SK-N-SH (cell line): ENCODE data around the gene ATE1. TPM values are rescaled to one million over a fixed set of nuclear protein-coding genes. Genes with fewer than 3 reads are reported as not detected.
A peak's percentile ranks its signal among the peaks of the same experiment; 100 is the strongest.

Experiments used
- CTCF ChIA-PET: fragments of 300-600, 350-600 bp; formaldehyde crosslinking; extraction: SDS; loops from one replicate; lab custom pipeline; 2021; lab: Yijun Ruan, JAX
- POLR2A ChIA-PET: fragments of 350-600 bp; sonication (Branson Sonifier 250); formaldehyde crosslinking; extraction: SDS; loops from one replicate; lab custom pipeline; 2020; ENCODE audit warnings: antibody characterized with exemption, inconsistent platforms; lab: Yijun Ruan, JAX
- DNase-seq: peaks from one replicate; pipeline ENCODE4 v3.0.0; 2012
- H2AFZ ChIP-seq: fragments of 200-600 bp; sonication (generic); 2 replicates; pipeline ENCODE4 v1.8.1; 2016; ENCODE audit warnings: antibody characterized with exemption, mild to moderate bottlenecking, low read depth
- H3F3A ChIP-seq: fragments of 200-600 bp; sonication (generic); replicated peaks from 2 replicates; pipeline ENCODE3; 2016; ENCODE audit warnings: antibody characterized with exemption, mild to moderate bottlenecking; ENCODE audit not compliant: insufficient read depth
- H3K27ac ChIP-seq, 2 experiments: fragments of 200-500 bp in 1 of 2; fragments of 200-600 bp in 1 of 2; sonication (Bioruptor generic) in 1 of 2; sonication (generic), shearing (Covaris generic) in 1 of 2; 2 replicates each; pipeline versions ENCODE4 v1.5.1 to v1.6.1; 2014 to 2016; ENCODE audit warnings: low read depth in 2 of 2, inconsistent platforms in 1 of 2, low read length in 1 of 2, mild to moderate bottlenecking in 1 of 2, mixed read lengths in 1 of 2
- H3K27me3 ChIP-seq: fragments of 200-600 bp; sonication (generic), shearing (Covaris generic); 2 replicates; pipeline ENCODE4 v1.6.1; 2016; ENCODE audit warnings: mixed run types; ENCODE audit not compliant: insufficient read depth
- H3K36me3 ChIP-seq, 2 experiments: fragments of 200-500 bp in 1 of 2; fragments of 200-600 bp in 1 of 2; sonication (Bioruptor generic) in 1 of 2; sonication (generic) in 1 of 2; replicated peaks in 1 of 2; 2 replicates each; pipeline versions ENCODE3 to v1.5.1; 2014 to 2016; ENCODE audit warnings: low read length in 1 of 2, mild to moderate bottlenecking in 1 of 2; ENCODE audit not compliant: insufficient read depth in 2 of 2, control insufficient read depth in 1 of 2
- H3K4me1 ChIP-seq, 2 experiments: fragments of 200-500 bp in 1 of 2; fragments of 200-600 bp in 1 of 2; sonication (Bioruptor generic) in 1 of 2; sonication (generic), shearing (Covaris generic) in 1 of 2; 2 replicates each; pipeline versions ENCODE4 v1.5.1 to v1.6.1; 2014 to 2016; ENCODE audit warnings: low read depth in 1 of 2, low read length in 1 of 2, mixed run types in 1 of 2; ENCODE audit not compliant: insufficient read depth in 2 of 2, control insufficient read depth in 1 of 2
- H3K4me2 ChIP-seq: fragments of 200-600 bp; sonication (generic), shearing (Covaris generic); 2 replicates; pipeline ENCODE4 v1.6.1; 2017; ENCODE audit warnings: mixed run types
- H3K4me3 ChIP-seq, 2 experiments: fragments of 200-500 bp in 1 of 2; fragments of 200-600 bp in 1 of 2; sonication (Bioruptor generic) in 1 of 2; sonication (generic), shearing (Covaris generic) in 1 of 2; 2 replicates each; pipeline versions ENCODE4 v1.5.1 to v1.8.1; 2014 to 2016; ENCODE audit warnings: low read depth in 2 of 2, inconsistent platforms in 1 of 2, low read length in 1 of 2, mild to moderate bottlenecking in 1 of 2, mixed read lengths in 1 of 2, moderate library complexity in 1 of 2
- H3K79me2 ChIP-seq: fragments of 200-600 bp; sonication (generic); 2 replicates; pipeline ENCODE4 v1.8.1; 2017; ENCODE audit warnings: mild to moderate bottlenecking; ENCODE audit not compliant: insufficient read depth
- H3K9ac ChIP-seq: fragments of 200-600 bp; sonication (generic); 2 replicates; pipeline ENCODE4 v1.6.1; 2017; ENCODE audit warnings: mixed run types
- H3K9me2 ChIP-seq: fragments of 200-600 bp; sonication (generic); 2 replicates; pipeline ENCODE4 v1.6.1; 2017; ENCODE audit warnings: mixed run types
- H3K9me3 ChIP-seq: fragments of 200-600 bp; sonication (generic); 2 replicates; pipeline ENCODE4 v1.6.1; 2017; ENCODE audit warnings: mixed run types, mild to moderate bottlenecking, moderate library complexity
- H4K20me1 ChIP-seq: fragments of 200-600 bp; sonication (generic); 2 replicates; pipeline ENCODE4 v1.6.1; 2017; ENCODE audit warnings: mild to moderate bottlenecking, mixed run types; ENCODE audit not compliant: insufficient read depth
- CHD2 ChIP-seq: fragments of 150-350 bp; IDR thresholded peaks from 2 replicates; pipeline ENCODE4 v1.6.1; 2018; ENCODE audit warnings: low read length; ENCODE audit not compliant: partially characterized antibody
- CTCF ChIP-seq: fragments of 200-600 bp; sonication (generic); IDR thresholded peaks from 2 replicates; pipeline ENCODE4 v1.6.1; 2017; ENCODE audit warnings: antibody characterized with exemption, mild to moderate bottlenecking, moderate library complexity
- ELF1 ChIP-seq: IDR thresholded peaks from 2 replicates; pipeline ENCODE4 v1.4.0; 2012
- EP300 ChIP-seq, 2 experiments: IDR thresholded peaks; 2 replicates each; pipeline versions ENCODE4 v1.4.0 to v1.6.1; 2012; ENCODE audit warnings: borderline replicate concordance in 1 of 2, low read depth in 1 of 2, low read length in 1 of 2
- EZH2phosphoT487 ChIP-seq: fragments of 200-600 bp; sonication (generic); IDR thresholded peaks from 2 replicates; pipeline ENCODE4 v1.6.1; 2017; ENCODE audit warnings: low read depth, mixed run types, mild to moderate bottlenecking, antibody characterized with exemption, moderate library complexity, borderline replicate concordance
- FOXJ3 ChIP-seq: sonication (generic); formaldehyde crosslinking; IDR thresholded peaks from 2 replicates; pipeline ENCODE4 v1.5.1; 2020; ENCODE audit warnings: mild to moderate bottlenecking, missing genetic modification reagents
- GATA2 ChIP-seq: sonication (generic); formaldehyde crosslinking; IDR thresholded peaks from 2 replicates; pipeline ENCODE4 v1.5.0; 2020; ENCODE audit warnings: mild to moderate bottlenecking, missing genetic modification reagents
- MEF2A ChIP-seq: IDR thresholded peaks from 2 replicates; pipeline ENCODE4 v1.4.0; 2012; ENCODE audit warnings: low read depth, borderline replicate concordance
- NRF1 ChIP-seq: IDR thresholded peaks from 2 replicates; pipeline ENCODE4 v1.6.1; 2012; ENCODE audit warnings: low read depth, mild to moderate bottlenecking, low read length
- PBX3 ChIP-seq: IDR thresholded peaks from 2 replicates; pipeline ENCODE4; 2012
- RFX5 ChIP-seq: IDR thresholded peaks from 2 replicates; pipeline ENCODE4 v1.6.1; 2012; ENCODE audit warnings: mild to moderate bottlenecking, improper control_type of control experiment, low read length
- RXRA ChIP-seq: IDR thresholded peaks from 2 replicates; pipeline ENCODE4 v1.4.0; 2012; ENCODE audit warnings: low read depth, mild to moderate bottlenecking, borderline replicate concordance
- SMC3 ChIP-seq: IDR thresholded peaks from 2 replicates; pipeline ENCODE4 v1.6.1; 2012; ENCODE audit warnings: low read depth, low read length, improper control_type of control experiment
- TAF1 ChIP-seq: IDR thresholded peaks from 2 replicates; pipeline ENCODE4 v1.6.1; 2012; ENCODE audit warnings: low read depth, mild to moderate bottlenecking, low read length, moderate library complexity, borderline replicate concordance
- USF1 ChIP-seq: IDR thresholded peaks from 2 replicates; pipeline ENCODE4 v1.4.0; 2012; ENCODE audit warnings: low read depth, borderline replicate concordance
- WGBS: methylation state at CpG from one replicate; pipeline ENCODE4 v1.1.6; 2017; ENCODE audit warnings: low lambda C conversion rate; 5-methylcytosine and 5-hydroxymethylcytosine counted together
- polyA plus RNA-seq, 3 experiments: library from polyadenylated mRNA; depleted of rRNA; stranded (reverse); fragments of >200 nt; gene quantifications; 2 replicates each; pipeline ENCODE4 v1.2.3, GENCODE V29; 2012
- TF ChIP-seq, protein P1 (sequence below): fragments of 150-350 bp; IDR thresholded peaks from 2 replicates; pipeline ENCODE4 v1.6.1; 2016; ENCODE audit warnings: mild to moderate bottlenecking, low read depth, low read length
- TF ChIP-seq, protein P2 (sequence below): IDR thresholded peaks from 2 replicates; pipeline ENCODE4 v1.4.0; 2012; ENCODE audit warnings: low read depth
- TF ChIP-seq, protein P3 (sequence below): IDR thresholded peaks from 2 replicates; pipeline ENCODE4 v1.4.0; 2012; ENCODE audit warnings: low read depth, borderline replicate concordance

The ATE1 gene
- polyA plus RNA-seq, 1 of the 3 experiments (the other 2 are of a cell fraction): 6.3 TPM

GRCh38 chr10:121695731-121696464 is 231.9 kb downstream of the ATE1 start (continued):
- TF ChIP-seq NRF1 (no peak), PBX3 (no peak), SMC3 (no peak), EZH2phosphoT487 (no peak), CHD2 (no peak), EP300 (IDR thresholded peaks at IDR 0.05; ENCODE audit: borderline replicate concordance in 1 of 2, low read depth in 1 of 2, low read length in 1 of 2) (no peak)
- TF ChIP-seq, protein P1, sequence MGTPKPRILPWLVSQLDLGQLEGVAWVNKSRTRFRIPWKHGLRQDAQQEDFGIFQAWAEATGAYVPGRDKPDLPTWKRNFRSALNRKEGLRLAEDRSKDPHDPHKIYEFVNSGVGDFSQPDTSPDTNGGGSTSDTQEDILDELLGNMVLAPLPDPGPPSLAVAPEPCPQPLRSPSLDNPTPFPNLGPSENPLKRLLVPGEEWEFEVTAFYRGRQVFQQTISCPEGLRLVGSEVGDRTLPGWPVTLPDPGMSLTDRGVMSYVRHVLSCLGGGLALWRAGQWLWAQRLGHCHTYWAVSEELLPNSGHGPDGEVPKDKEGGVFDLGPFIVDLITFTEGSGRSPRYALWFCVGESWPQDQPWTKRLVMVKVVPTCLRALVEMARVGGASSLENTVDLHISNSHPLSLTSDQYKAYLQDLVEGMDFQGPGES: no peak
- TF ChIP-seq, protein P2, sequence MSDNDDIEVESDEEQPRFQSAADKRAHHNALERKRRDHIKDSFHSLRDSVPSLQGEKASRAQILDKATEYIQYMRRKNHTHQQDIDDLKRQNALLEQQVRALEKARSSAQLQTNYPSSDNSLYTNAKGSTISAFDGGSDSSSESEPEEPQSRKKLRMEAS: no peak

- WGBS: 39% methylated on average over 8 of the region's 8 CpGs
- H3K79me2 ChIP-seq: no peaks in the 10 kb centered on the region
- no peak overlapping the region for H2AFZ ChIP-seq
- ChIA-PET CTCF (interaction anchor here (0.7 to 5.4 kb wide), 10 partner anchors 10 to 1327 kb away, joined by 3 to 23 read pairs (median 8); no protein-coding TSS in a partner anchor), POLR2A (interaction anchor here (1.7 kb wide), 1 partner anchor 26 kb away, joined by 7 read pairs; no protein-coding TSS in a partner anchor)
- H3K27ac ChIP-seq: peak overlapping the region in 1 of 2 experiments; percentile 56; a peak in 2 of 4 replicates
- H3K4me3 ChIP-seq: no peak overlapping the region
- no peaks in the 10 kb centered on the region for H4K20me1 ChIP-seq
- H3K4me2 ChIP-seq: no peak overlapping the region
- H3K9me2 ChIP-seq: no peaks in the 10 kb centered on the region
- H3K4me1 ChIP-seq: peaks cover 0 to 25% of the 10 kb centered on the region in 2 experiments; a peak in 2 of 4 replicates
- DNase-seq: peak; percentile 68
- no peak overlapping the region for H3K9ac ChIP-seq
- H3K27me3 ChIP-seq: no peaks in the 10 kb centered on the region
- H3K36me3 ChIP-seq: no peaks in the 10 kb centered on the region
- H3K9me3 ChIP-seq: no peaks in the 10 kb centered on the region
- H3F3A ChIP-seq: no peaks in the 10 kb centered on the region
- TF ChIP-seq RXRA (no peak), TAF1 (no peak), MEF2A (no peak), CTCF (no peak), GATA2 (peak; percentile 99), EP300 (IDR thresholded peaks at IDR 0.05; ENCODE audit: borderline replicate concordance in 1 of 2, low read depth in 1 of 2, low read length in 1 of 2) (peak in 1 of 2 experiments; percentile 82; a peak in 2 of 4 replicates), CHD2 (peak; percentile 61), FOXJ3 (CRISPR knock-in tag) (peak; percentile 82; the same call in 1 of the 2 replicates), RFX5 (no peak), ELF1 (no peak), USF1 (no peak), SMC3 (no peak)
- TF ChIP-seq, protein P3, sequence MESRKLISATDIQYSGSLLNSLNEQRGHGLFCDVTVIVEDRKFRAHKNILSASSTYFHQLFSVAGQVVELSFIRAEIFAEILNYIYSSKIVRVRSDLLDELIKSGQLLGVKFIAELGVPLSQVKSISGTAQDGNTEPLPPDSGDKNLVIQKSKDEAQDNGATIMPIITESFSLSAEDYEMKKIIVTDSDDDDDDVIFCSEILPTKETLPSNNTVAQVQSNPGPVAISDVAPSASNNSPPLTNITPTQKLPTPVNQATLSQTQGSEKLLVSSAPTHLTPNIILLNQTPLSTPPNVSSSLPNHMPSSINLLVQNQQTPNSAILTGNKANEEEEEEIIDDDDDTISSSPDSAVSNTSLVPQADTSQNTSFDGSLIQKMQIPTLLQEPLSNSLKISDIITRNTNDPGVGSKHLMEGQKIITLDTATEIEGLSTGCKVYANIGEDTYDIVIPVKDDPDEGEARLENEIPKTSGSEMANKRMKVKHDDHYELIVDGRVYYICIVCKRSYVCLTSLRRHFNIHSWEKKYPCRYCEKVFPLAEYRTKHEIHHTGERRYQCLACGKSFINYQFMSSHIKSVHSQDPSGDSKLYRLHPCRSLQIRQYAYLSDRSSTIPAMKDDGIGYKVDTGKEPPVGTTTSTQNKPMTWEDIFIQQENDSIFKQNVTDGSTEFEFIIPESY: no peak
- TF ChIP-seq, protein P2: no peak
Observed at GRCh38 chr10:121694966-121695643, 232.7 kb downstream of the ATE1 start.
